Suprapubic skin (tissue), 3 donors: ENCODE measurements around the gene CGNL1.

Experiments
- POLR2A ChIP-seq, 2 donors: fragments of 450-650 bp; IDR thresholded peaks; one replicate each; pipeline ENCODE4 v1.6.1; 2017; ENCODE audit warnings: antibody characterized with exemption in 2 of 2, mild to moderate bottlenecking in 2 of 2, moderate library complexity in 2 of 2
- TF ChIP-seq, protein P1 (sequence below), 2 donors: fragments of 200-600 bp in 1 of 2; fragments of 450-650 bp in 1 of 2; sonication (generic) in 1 of 2; IDR thresholded peaks; one replicate each; pipeline ENCODE4 v1.5.1; 2016 to 2019; ENCODE audit warnings: antibody characterized with exemption in 2 of 2, mild to moderate bottlenecking in 1 of 2, moderate library complexity in 1 of 2

DNA sequence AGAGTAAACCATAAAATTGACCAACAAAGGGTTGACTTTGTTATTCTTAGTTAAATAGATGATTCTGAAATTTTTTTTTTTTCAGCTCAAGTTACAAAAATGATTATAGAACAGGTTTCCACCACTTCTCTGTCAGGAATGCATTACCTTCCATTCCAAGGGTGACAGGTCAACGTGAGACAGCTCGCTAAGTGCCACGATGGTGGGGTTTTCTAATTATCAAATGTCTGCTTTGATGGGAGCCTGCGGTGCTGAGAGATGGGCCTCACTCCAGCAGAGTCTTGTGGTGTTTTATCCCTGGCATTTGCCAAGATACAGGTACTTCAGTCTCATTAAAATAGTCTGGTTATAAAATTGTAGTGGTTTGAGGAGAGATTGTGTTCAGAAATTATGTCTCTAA lies 80.3 kb downstream of the CGNL1 start:
- TF ChIP-seq POLR2A (IDR thresholded peaks at IDR 0.05): no peak
- TF ChIP-seq, protein P1, sequence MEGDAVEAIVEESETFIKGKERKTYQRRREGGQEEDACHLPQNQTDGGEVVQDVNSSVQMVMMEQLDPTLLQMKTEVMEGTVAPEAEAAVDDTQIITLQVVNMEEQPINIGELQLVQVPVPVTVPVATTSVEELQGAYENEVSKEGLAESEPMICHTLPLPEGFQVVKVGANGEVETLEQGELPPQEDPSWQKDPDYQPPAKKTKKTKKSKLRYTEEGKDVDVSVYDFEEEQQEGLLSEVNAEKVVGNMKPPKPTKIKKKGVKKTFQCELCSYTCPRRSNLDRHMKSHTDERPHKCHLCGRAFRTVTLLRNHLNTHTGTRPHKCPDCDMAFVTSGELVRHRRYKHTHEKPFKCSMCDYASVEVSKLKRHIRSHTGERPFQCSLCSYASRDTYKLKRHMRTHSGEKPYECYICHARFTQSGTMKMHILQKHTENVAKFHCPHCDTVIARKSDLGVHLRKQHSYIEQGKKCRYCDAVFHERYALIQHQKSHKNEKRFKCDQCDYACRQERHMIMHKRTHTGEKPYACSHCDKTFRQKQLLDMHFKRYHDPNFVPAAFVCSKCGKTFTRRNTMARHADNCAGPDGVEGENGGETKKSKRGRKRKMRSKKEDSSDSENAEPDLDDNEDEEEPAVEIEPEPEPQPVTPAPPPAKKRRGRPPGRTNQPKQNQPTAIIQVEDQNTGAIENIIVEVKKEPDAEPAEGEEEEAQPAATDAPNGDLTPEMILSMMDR (IDR thresholded peaks at IDR 0.05): no peak
